HL-60 (cell line): ENCODE data around the gene COPS9.

Experiments
- DNase-seq, 2 experiments: peaks; one replicate each; pipeline ENCODE4 v3.0.0-alpha.2; 2010 to 2020; ENCODE audit warnings: low read depth in 1 of 2, low spot score in 1 of 2
- H3K27ac ChIP-seq: fragments of 250-450 bp; sonication (Bioruptor Pico); replicated peaks from 2 replicates; pipeline ENCODE4 v1.5.1; 2020; ENCODE audit warnings: mild to moderate bottlenecking, moderate library complexity
- H3K27me3 ChIP-seq: fragments of 250-450 bp; sonication (Bioruptor Pico); 2 replicates; pipeline ENCODE4 v1.5.1; 2021; ENCODE audit warnings: mild to moderate bottlenecking, moderate library complexity; ENCODE audit not compliant: insufficient read depth, poor library complexity, severe bottlenecking
- H3K4me3 ChIP-seq: replicated peaks from 2 replicates; pipeline ENCODE4 v1.5.1; 2011; ENCODE audit warnings: mild to moderate bottlenecking, control low read depth, low read length; ENCODE audit not compliant: insufficient read depth
- CTCF ChIP-seq: IDR thresholded peaks from one replicate; pipeline ENCODE4 v1.5.1; 2011; ENCODE audit warnings: low read length, control low read depth, inconsistent platforms; ENCODE audit not compliant: insufficient read depth
- GABPA ChIP-seq: IDR thresholded peaks from 2 replicates; pipeline ENCODE4 v1.6.1; 2012; ENCODE audit warnings: low read depth
- POLR2AphosphoS5 ChIP-seq: IDR thresholded peaks from 2 replicates; pipeline ENCODE4 v1.6.1; 2012; ENCODE audit warnings: low read depth
- SPI1 ChIP-seq: IDR thresholded peaks from 2 replicates; pipeline ENCODE4 v1.6.1; 2012; ENCODE audit warnings: low read depth, mild to moderate bottlenecking, borderline replicate concordance
- TF ChIP-seq, protein P1 (sequence below): IDR thresholded peaks from 2 replicates; pipeline ENCODE4 v1.6.1; 2012; ENCODE audit warnings: low read depth; ENCODE audit not compliant: insufficient replicate concordance

COPS9 gene

DNA sequence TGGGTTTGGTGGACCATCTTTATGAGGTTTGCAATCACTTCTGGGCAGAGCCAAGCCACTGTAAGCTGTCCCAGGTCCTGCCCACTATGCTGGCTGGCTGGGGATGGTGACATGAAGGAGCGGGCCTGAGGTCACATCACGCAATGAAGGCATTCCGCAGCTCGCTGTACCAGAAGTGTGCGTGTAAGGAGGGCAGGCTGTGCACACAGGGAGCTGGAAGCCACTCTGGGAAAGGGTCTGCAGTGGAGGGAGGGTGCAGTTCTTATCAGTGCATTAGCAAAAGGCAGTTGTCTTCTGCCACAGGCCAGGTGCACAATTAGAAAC lies 21.0 kb upstream of the COPS9 start:
- DNase-seq = no peak
- no peak overlapping the region for H3K27ac ChIP-seq
- H3K27me3 ChIP-seq = no peaks in the 10 kb centered on the region
- TF ChIP-seq, protein P1, sequence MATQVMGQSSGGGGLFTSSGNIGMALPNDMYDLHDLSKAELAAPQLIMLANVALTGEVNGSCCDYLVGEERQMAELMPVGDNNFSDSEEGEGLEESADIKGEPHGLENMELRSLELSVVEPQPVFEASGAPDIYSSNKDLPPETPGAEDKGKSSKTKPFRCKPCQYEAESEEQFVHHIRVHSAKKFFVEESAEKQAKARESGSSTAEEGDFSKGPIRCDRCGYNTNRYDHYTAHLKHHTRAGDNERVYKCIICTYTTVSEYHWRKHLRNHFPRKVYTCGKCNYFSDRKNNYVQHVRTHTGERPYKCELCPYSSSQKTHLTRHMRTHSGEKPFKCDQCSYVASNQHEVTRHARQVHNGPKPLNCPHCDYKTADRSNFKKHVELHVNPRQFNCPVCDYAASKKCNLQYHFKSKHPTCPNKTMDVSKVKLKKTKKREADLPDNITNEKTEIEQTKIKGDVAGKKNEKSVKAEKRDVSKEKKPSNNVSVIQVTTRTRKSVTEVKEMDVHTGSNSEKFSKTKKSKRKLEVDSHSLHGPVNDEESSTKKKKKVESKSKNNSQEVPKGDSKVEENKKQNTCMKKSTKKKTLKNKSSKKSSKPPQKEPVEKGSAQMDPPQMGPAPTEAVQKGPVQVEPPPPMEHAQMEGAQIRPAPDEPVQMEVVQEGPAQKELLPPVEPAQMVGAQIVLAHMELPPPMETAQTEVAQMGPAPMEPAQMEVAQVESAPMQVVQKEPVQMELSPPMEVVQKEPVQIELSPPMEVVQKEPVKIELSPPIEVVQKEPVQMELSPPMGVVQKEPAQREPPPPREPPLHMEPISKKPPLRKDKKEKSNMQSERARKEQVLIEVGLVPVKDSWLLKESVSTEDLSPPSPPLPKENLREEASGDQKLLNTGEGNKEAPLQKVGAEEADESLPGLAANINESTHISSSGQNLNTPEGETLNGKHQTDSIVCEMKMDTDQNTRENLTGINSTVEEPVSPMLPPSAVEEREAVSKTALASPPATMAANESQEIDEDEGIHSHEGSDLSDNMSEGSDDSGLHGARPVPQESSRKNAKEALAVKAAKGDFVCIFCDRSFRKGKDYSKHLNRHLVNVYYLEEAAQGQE = no peak
- TF ChIP-seq CTCF (no peak), POLR2AphosphoS5 (no peak), GABPA (no peak), SPI1 (no peak)
- no peak overlapping the region for H3K4me3 ChIP-seq

GRCh38 chr2:240156435-240157146 lies 20.5 kb upstream of the COPS9 start:
- H3K27me3 ChIP-seq = no peaks in the 10 kb centered on the region
- no peak for DNase-seq
- no peak overlapping the region for H3K27ac ChIP-seq
- TF ChIP-seq, protein P1 = no peak
- no peak for TF ChIP-seq POLR2AphosphoS5
- no peak for TF ChIP-seq GABPA
- TF ChIP-seq SPI1 = no peak
- no peak for TF ChIP-seq CTCF
- H3K4me3 ChIP-seq = no peak overlapping the region

DNA sequence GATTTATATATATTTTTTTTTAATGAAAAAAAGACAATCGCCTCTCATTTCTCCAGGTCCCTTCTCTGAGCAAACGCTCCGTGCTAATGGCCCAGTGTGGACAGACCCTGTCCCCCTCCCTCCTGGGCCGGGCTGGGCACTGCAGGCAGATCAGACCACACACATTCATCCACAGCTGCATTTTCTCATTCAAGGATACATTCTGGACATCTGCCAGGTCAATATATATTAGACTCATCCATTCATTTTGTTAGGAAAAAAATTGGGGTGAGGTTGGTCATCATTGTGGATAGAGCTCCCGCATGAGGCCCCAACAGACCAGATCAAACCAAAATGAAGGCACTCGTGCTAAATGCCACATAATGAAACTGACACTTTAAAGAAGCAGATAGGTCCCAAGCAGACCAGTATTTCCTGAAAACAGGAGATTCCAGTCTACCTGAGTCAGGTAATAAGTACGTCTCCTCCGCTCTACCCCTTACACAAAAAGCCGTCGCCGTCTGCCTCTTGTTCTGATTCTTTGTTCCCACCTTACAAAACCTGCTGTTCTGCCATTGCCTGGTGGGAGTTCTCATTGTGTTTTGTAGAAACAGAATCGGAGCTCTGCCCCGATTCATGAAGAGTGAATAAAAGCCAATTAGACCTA lies 19.8 kb upstream of the COPS9 start:
- no peak for DNase-seq
- H3K27me3 ChIP-seq = no peaks in the 10 kb centered on the region
- H3K4me3 ChIP-seq = no peak overlapping the region
- no peak overlapping the region for H3K27ac ChIP-seq
- TF ChIP-seq, protein P1 = no peak
- no peak for TF ChIP-seq CTCF
- TF ChIP-seq POLR2AphosphoS5 = no peak
- TF ChIP-seq GABPA = no peak
- no peak for TF ChIP-seq SPI1
